K562 (cell line): ENCODE data around the gene PTGR1.

Experiments used
- CTCF ChIP-seq, 3 experiments: IDR thresholded peaks in 2 of 3; conservative IDR thresholded peaks in 1 of 3; 2 replicates each; pipeline ENCODE4 v1.5.1; 2011 to 2012; ENCODE audit warnings: low read length in 3 of 3, mild to moderate bottlenecking in 3 of 3, control low read depth in 2 of 3, improper control_type of control experiment in 1 of 3, inconsistent platforms in 1 of 3, low read depth in 1 of 3, mixed read lengths in 1 of 3, moderate library complexity in 1 of 3; ENCODE audit not compliant: insufficient read depth in 2 of 3
- ELK1 ChIP-seq: sonication (generic); formaldehyde crosslinking; IDR thresholded peaks from 2 replicates; pipeline ENCODE4 v1.8.1; 2022; ENCODE audit warnings: missing genetic modification reagents
- EP300 ChIP-seq: IDR thresholded peaks from 2 replicates; pipeline ENCODE4 v1.6.1; 2012; ENCODE audit warnings: low read length, improper control_type of control experiment
- ERF ChIP-seq: fragments of 450-650 bp; formaldehyde crosslinking; IDR thresholded peaks from 2 replicates; pipeline ENCODE4 v1.4.0; 2020; ENCODE audit warnings: mild to moderate bottlenecking, mixed read lengths
- EWSR1 ChIP-seq: fragments of 450-650 bp; IDR thresholded peaks from 2 replicates; pipeline ENCODE4 v1.6.1; 2018; ENCODE audit warnings: borderline replicate concordance, mild to moderate bottlenecking, low read depth, moderate library complexity; ENCODE audit not compliant: partially characterized antibody
- FOXP1 ChIP-seq: sonication (generic); formaldehyde crosslinking; IDR thresholded peaks from 2 replicates; pipeline ENCODE4 v1.8.0; 2022; ENCODE audit warnings: mild to moderate bottlenecking, missing genetic modification reagents
- HMG20A ChIP-seq: fragments of 450-650 bp; formaldehyde crosslinking; conservative IDR thresholded peaks from 2 replicates; pipeline ENCODE4 v1.4.0; 2020; ENCODE audit warnings: mild to moderate bottlenecking, mixed read lengths
- KLF16 ChIP-seq: IDR thresholded peaks from 2 replicates; pipeline ENCODE4 v1.6.1; 2016; ENCODE audit warnings: antibody characterized with exemption
- NCOA1 ChIP-seq: fragments of 450-650 bp; IDR thresholded peaks from 2 replicates; pipeline ENCODE4 v1.6.1; 2016; ENCODE audit warnings: low read depth
- RAD51 ChIP-seq: fragments of 450-650 bp; IDR thresholded peaks from 2 replicates; pipeline ENCODE4 v1.7.1; 2016; ENCODE audit warnings: low read depth, mild to moderate bottlenecking, borderline replicate concordance
- TEAD1 ChIP-seq, 2 experiments: fragments of 450-650 bp in 1 of 2; sonication (generic) in 1 of 2; formaldehyde crosslinking; IDR thresholded peaks; 2 replicates each; pipeline versions ENCODE4 v1.4.0 to v1.8.0; 2020 to 2022; ENCODE audit warnings: mild to moderate bottlenecking in 2 of 2, missing genetic modification reagents in 1 of 2
- THRA ChIP-seq: fragments of 450-650 bp; IDR thresholded peaks from 2 replicates; pipeline ENCODE4 v1.6.1; 2017; ENCODE audit warnings: mild to moderate bottlenecking, moderate library complexity
- ZFP30 ChIP-seq: fragments of 250-450 bp; sonication (Bioruptor Pico); IDR thresholded peaks from 2 replicates; pipeline ENCODE4 v1.8.0; 2022; ENCODE audit warnings: moderate library complexity, mild to moderate bottlenecking, inconsistent platforms, borderline replicate concordance
- ZNF274 ChIP-seq: IDR thresholded peaks from 2 replicates; pipeline ENCODE4 v1.6.1; 2011; ENCODE audit warnings: low read depth, mild to moderate bottlenecking, low read length, moderate library complexity, borderline replicate concordance

- TF ChIP-seq CTCF (IDR thresholded peaks at IDR 0.05 in 2 of 3, conservative IDR thresholded peaks at IDR 0.05 in 1 of 3; ENCODE audit: insufficient read depth in 2 of 3, low read depth in 1 of 3, low read length in 3 of 3) (no peak), ELK1 (CRISPR knock-in tag) (no peak), EWSR1 (no peak), NCOA1 (no peak), ZFP30 (CRISPR knock-in tag) (no peak), THRA (no peak), HMG20A (CRISPR knock-in tag) (no peak), ERF (CRISPR knock-in tag) (no peak), KLF16 (no peak), RAD51 (no peak), TEAD1 (CRISPR knock-in tag; IDR thresholded peaks at IDR 0.05) (no peak), EP300 (no peak), FOXP1 (CRISPR knock-in tag) (no peak), ZNF274 (peak; percentile 98)
Measured at GRCh38 chr9:111542497-111543254, 56.8 kb downstream of the PTGR1 start.
